ENCODE measurements around the gene PTPRT. TPM values are rescaled to one million over a fixed set of nuclear protein-coding genes. Genes with fewer than 3 reads are reported as not detected.
A peak's percentile ranks its signal among the peaks of the same experiment; 100 is the strongest.

Gene PTPRT
- total RNA-seq, 1 experiment from 2014 or later = not detected

DNA sequence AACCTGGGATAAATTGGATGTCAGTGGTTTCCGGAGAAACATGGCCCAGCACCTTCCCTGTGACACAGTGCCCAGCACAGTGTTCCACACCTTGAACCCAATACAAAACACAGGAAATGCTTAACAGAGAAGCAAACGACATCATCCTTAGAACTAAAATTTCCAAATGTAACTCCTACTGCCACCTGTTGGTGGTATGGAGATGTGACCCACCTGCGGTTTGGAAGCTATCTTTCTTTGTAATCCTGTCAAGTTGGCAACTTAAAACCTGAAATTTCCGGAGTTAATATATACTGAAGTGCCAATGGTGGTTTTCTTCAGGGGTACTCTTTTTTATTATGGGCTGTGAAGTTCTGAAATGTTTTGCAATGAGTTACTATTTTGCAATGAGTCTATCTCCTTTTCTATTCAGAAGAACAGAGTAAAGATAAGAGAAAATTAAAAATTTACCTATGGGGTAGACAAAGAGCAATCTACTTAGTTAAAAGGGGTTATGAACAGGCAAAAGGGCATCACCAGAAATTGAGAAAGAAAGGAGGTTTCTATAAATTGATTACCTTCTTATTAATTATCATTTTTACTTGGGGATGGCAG is 658.8 kb downstream of the PTPRT start:
- ChIA-PET POLR2A (no interaction called here), CTCF (no interaction called here)
- intact Hi-C loops (cut with micrococcal nuclease; ENCODE audit: unreplicated experiment) (loop anchor here (5.0 kb wide), 2 partner anchors 574 to 656 kb away; partner anchors contain the start of gene PTPRT), in situ Hi-C loops (cut with HindIII; ENCODE audit: low pct_unique_long_range_greater_than_20kb, low sequenced_read_pairs) (no loop called here)
- peaks cover 2% of the 10 kb centered on the region; the same call in 1 of the 2 replicates for H3K27me3 ChIP-seq (ENCODE audit: control insufficient read depth, insufficient read depth, low read length)
- no peak overlapping the region for H3K27ac ChIP-seq (ENCODE audit: low read length)
- DNase-seq (ENCODE audit: low read depth, low spot score) = peak; percentile 25
- no peaks in the 10 kb centered on the region for H3K36me3 ChIP-seq (ENCODE audit: control insufficient read depth, insufficient read depth, low read length)
- no peaks in the 10 kb centered on the region for H3K9me3 ChIP-seq (ENCODE audit: control insufficient read depth, insufficient read depth, low read depth, low read length)
- ATAC-seq = no peak
- TF ChIP-seq, protein P1, sequence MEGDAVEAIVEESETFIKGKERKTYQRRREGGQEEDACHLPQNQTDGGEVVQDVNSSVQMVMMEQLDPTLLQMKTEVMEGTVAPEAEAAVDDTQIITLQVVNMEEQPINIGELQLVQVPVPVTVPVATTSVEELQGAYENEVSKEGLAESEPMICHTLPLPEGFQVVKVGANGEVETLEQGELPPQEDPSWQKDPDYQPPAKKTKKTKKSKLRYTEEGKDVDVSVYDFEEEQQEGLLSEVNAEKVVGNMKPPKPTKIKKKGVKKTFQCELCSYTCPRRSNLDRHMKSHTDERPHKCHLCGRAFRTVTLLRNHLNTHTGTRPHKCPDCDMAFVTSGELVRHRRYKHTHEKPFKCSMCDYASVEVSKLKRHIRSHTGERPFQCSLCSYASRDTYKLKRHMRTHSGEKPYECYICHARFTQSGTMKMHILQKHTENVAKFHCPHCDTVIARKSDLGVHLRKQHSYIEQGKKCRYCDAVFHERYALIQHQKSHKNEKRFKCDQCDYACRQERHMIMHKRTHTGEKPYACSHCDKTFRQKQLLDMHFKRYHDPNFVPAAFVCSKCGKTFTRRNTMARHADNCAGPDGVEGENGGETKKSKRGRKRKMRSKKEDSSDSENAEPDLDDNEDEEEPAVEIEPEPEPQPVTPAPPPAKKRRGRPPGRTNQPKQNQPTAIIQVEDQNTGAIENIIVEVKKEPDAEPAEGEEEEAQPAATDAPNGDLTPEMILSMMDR (IDR thresholded peaks at IDR 0.05) = peak; percentile 74
- TF ChIP-seq SIN3A (IDR thresholded peaks at IDR 0.05; ENCODE audit: borderline replicate concordance, insufficient read depth, low read depth, low read length) (no peak), POLR2AphosphoS5 (IDR thresholded peaks at IDR 0.05; ENCODE audit: low read depth, low read length) (no peak), REST (IDR thresholded peaks at IDR 0.05; ENCODE audit: insufficient read depth in 1 of 2, low read depth in 2 of 2, low read length in 1 of 2) (no peak), TCF7L2 (IDR thresholded peaks at IDR 0.05; ENCODE audit: low read depth, low read length) (no peak)
- no peak overlapping the region for H3K4me3 ChIP-seq (ENCODE audit: low read depth in 2 of 2, low read length in 2 of 2)
- BruUV-seq (replicated peaks) = no TSS peak
- no peaks in the 10 kb centered on the region for H3K4me1 ChIP-seq (ENCODE audit: control insufficient read depth, insufficient read depth, low read length)

DNA sequence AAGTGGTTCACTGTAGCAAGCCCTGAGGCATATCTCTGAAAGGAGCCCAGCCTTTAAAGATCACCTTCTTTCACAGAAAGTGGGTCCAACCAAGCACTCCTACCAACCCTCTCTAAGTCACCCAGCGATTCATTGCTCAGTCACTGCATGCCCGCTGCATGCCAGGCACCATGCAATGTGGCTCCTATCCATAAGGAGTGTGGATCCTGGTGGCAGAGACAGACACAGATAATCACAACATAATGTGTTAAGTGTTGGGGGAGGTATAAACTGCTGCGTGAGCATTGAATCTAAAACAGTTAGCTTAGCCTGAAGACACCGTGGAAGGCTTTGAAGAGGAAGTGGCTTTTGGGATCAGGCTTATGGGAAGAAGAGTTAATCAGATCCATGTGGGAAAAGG is 659.5 kb downstream of the PTPRT start:
- no TSS peak for BruUV-seq (replicated peaks)
- H3K36me3 ChIP-seq (ENCODE audit: control insufficient read depth, insufficient read depth, low read length) = no peaks in the 10 kb centered on the region
- TF ChIP-seq POLR2AphosphoS5 (IDR thresholded peaks at IDR 0.05; ENCODE audit: low read depth, low read length) (no peak), TCF7L2 (IDR thresholded peaks at IDR 0.05; ENCODE audit: low read depth, low read length) (no peak), REST (IDR thresholded peaks at IDR 0.05; ENCODE audit: insufficient read depth in 1 of 2, low read depth in 2 of 2, low read length in 1 of 2) (no peak), SIN3A (IDR thresholded peaks at IDR 0.05; ENCODE audit: borderline replicate concordance, insufficient read depth, low read depth, low read length) (no peak)
- TF ChIP-seq, protein P1 (IDR thresholded peaks at IDR 0.05) = no peak
- H3K27ac ChIP-seq (ENCODE audit: low read length) = no peak overlapping the region
- intact Hi-C loops (cut with micrococcal nuclease; ENCODE audit: unreplicated experiment) (loop anchor here (5.0 kb wide), 2 partner anchors 573 to 657 kb away; partner anchors contain the start of gene PTPRT), in situ Hi-C loops (cut with HindIII; ENCODE audit: low pct_unique_long_range_greater_than_20kb, low sequenced_read_pairs) (no loop called here)
- no peak overlapping the region for H3K4me3 ChIP-seq (ENCODE audit: low read depth in 2 of 2, low read length in 2 of 2)
- H3K9me3 ChIP-seq (ENCODE audit: control insufficient read depth, insufficient read depth, low read depth, low read length) = no peaks in the 10 kb centered on the region
- ATAC-seq = no peak
- H3K4me1 ChIP-seq (ENCODE audit: control insufficient read depth, insufficient read depth, low read length) = no peaks in the 10 kb centered on the region
- ChIA-PET CTCF (no interaction called here), POLR2A (no interaction called here)
- H3K27me3 ChIP-seq (ENCODE audit: control insufficient read depth, insufficient read depth, low read length) = peaks cover 2% of the 10 kb centered on the region; the same call in 1 of the 2 replicates
- no peak for DNase-seq (ENCODE audit: low read depth, low spot score)

Measured in Panc1 (cell line).